HG03066 (cell line): ENCODE measurements around the gene IGSF9B.

Experiments used
- ATAC-seq: cut with Tn5 transposase; IDR thresholded peaks from one replicate; pipeline ENCODE4 v1.9.1; 2021; ENCODE audit warnings: low read depth; ENCODE audit not compliant: unreplicated experiment

The IGSF9B gene

GRCh38 chr11:133985981-133986944, 29.5 kb upstream of the IGSF9B start:
- no peak for ATAC-seq

- ATAC-seq = no peak
Measured at GRCh38 chr11:133984828-133985227, 28.1 kb upstream of the IGSF9B start.

- ATAC-seq = no peak
Measured at GRCh38 chr11:133983660-133984316, 27.0 kb upstream of the IGSF9B start.

- ATAC-seq = no peak
Measured at GRCh38 chr11:133982876-133983275, 26.1 kb upstream of the IGSF9B start.

GRCh38 chr11:133982151-133982550, 25.4 kb upstream of the IGSF9B start:
- no peak for ATAC-seq

- ATAC-seq = no peak
Measured at GRCh38 chr11:133981156-133981555, 24.4 kb upstream of the IGSF9B start.

GRCh38 chr11:133980665-133981064, 23.9 kb upstream of the IGSF9B start:
- no peak for ATAC-seq

- ATAC-seq = no peak
Measured at GRCh38 chr11:133978794-133979193, 22.0 kb upstream of the IGSF9B start.

GRCh38 chr11:133977067-133977677, 20.4 kb upstream of the IGSF9B start:
- ATAC-seq = peak; percentile 95

- ATAC-seq = no peak
Measured at GRCh38 chr11:133975488-133975849, 18.7 kb upstream of the IGSF9B start.

- no peak for ATAC-seq
Measured at GRCh38 chr11:133974836-133975487, 18.2 kb upstream of the IGSF9B start.

GRCh38 chr11:133971881-133972280, 15.1 kb upstream of the IGSF9B start:
- no peak for ATAC-seq

GRCh38 chr11:133969112-133969511, 12.3 kb upstream of the IGSF9B start:
- no peak for ATAC-seq

GRCh38 chr11:133968300-133968699, 11.5 kb upstream of the IGSF9B start:
- ATAC-seq = no peak

- no peak for ATAC-seq
Measured at GRCh38 chr11:133967599-133968238, 11.0 kb upstream of the IGSF9B start.

GRCh38 chr11:133966921-133967598, 10.3 kb upstream of the IGSF9B start:
- ATAC-seq = no peak

- no peak for ATAC-seq
Measured at GRCh38 chr11:133966172-133966651, 9.4 kb upstream of the IGSF9B start.

GRCh38 chr11:133965031-133965601, 8.3 kb upstream of the IGSF9B start:
- ATAC-seq = no peak

- ATAC-seq = no peak
Measured at GRCh38 chr11:133964356-133964755, 7.6 kb upstream of the IGSF9B start.
